ENCODE results near the gene CDKN2AIP.
A peak's percentile ranks its signal among the peaks of the same experiment; 100 is the strongest.

The CDKN2AIP gene

DNA sequence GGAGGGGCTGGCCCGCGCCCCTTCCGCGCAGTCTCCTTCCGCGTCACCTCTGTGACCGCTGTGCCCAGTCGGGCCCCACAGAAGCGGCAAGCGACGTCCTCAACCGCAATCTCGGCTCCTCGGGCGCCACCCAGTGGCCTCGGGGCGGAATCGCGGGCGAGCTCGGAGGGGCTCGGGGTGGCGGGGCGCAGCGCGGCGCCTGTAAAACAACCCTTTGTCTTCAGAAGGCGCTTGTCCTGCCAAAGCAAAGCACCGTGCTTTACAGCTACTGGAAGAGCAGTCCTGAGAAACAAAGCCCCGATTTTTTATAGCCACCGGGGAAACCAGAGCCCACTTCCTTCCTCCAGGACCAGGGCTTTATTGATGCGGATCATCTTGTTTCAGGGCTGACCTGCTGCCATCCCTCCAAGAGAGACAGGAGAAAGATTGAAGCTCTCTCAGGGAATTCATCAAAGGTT is 37.3 kb upstream of the CDKN2AIP start:
- peak; percentile 83 for DNase-seq
- TF ChIP-seq GATA1 (IDR thresholded peaks at IDR 0.05; ENCODE audit: low read depth, low read length): no peak
- peak; percentile 37 for TF ChIP-seq POLR2A (IDR thresholded peaks at IDR 0.05; ENCODE audit: low read length)

GRCh38 chr4:183407635-183408464 is 36.6 kb upstream of the CDKN2AIP start:
- no peak for DNase-seq

GRCh38 chr4:183408796-183409195 is 35.6 kb upstream of the CDKN2AIP start:
- TF ChIP-seq GATA1 (IDR thresholded peaks at IDR 0.05; ENCODE audit: low read depth, low read length) (no peak), POLR2A (IDR thresholded peaks at IDR 0.05; ENCODE audit: low read length) (no peak)
- DNase-seq: no peak

More at GRCh38 chr4:183407635-183408464, 36.6 kb upstream of the CDKN2AIP start:
- TF ChIP-seq POLR2A (IDR thresholded peaks at IDR 0.05; ENCODE audit: low read length) (no peak), GATA1 (IDR thresholded peaks at IDR 0.05; ENCODE audit: low read depth, low read length) (no peak)

GRCh38 chr4:183409483-183409882 is 35.0 kb upstream of the CDKN2AIP start:
- no peak for DNase-seq
- TF ChIP-seq POLR2A (IDR thresholded peaks at IDR 0.05; ENCODE audit: low read length) (no peak), GATA1 (IDR thresholded peaks at IDR 0.05; ENCODE audit: low read depth, low read length) (no peak)

DNA sequence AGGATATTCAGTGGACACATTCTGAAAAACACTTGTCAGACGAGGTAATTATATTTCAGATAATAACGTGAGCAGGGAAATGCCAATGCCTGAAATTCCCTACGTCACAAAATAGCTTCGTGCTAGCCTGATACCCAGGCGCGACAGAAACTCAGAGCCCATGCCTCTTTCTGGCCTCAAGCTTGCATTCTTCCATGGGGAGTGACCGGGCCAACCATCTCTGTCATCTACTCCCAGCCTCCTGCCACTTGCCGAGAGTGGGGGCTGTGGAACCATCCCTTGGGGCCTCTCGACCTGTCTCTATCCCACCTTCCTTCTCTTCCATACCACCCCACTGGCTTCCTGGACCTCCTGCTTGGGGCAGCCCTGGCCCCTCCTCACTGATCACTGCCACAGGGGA is 34.5 kb upstream of the CDKN2AIP start:
- TF ChIP-seq POLR2A (IDR thresholded peaks at IDR 0.05; ENCODE audit: low read length) (no peak), GATA1 (IDR thresholded peaks at IDR 0.05; ENCODE audit: low read depth, low read length) (no peak)
- DNase-seq: no peak

GRCh38 chr4:183411291-183411861 is 33.1 kb upstream of the CDKN2AIP start:
- DNase-seq: no peak

GRCh38 chr4:183412821-183413220 is 31.6 kb upstream of the CDKN2AIP start:
- TF ChIP-seq GATA1 (IDR thresholded peaks at IDR 0.05; ENCODE audit: low read depth, low read length) (no peak), POLR2A (IDR thresholded peaks at IDR 0.05; ENCODE audit: low read length) (no peak)
- no peak for DNase-seq

More at GRCh38 chr4:183411291-183411861, 33.1 kb upstream of the CDKN2AIP start:
- no peak for TF ChIP-seq GATA1 (IDR thresholded peaks at IDR 0.05; ENCODE audit: low read depth, low read length)

GRCh38 chr4:183413234-183414200 is 30.9 kb upstream of the CDKN2AIP start:
- TF ChIP-seq GATA1 (IDR thresholded peaks at IDR 0.05; ENCODE audit: low read depth, low read length): no peak
- DNase-seq: no peak

DNA sequence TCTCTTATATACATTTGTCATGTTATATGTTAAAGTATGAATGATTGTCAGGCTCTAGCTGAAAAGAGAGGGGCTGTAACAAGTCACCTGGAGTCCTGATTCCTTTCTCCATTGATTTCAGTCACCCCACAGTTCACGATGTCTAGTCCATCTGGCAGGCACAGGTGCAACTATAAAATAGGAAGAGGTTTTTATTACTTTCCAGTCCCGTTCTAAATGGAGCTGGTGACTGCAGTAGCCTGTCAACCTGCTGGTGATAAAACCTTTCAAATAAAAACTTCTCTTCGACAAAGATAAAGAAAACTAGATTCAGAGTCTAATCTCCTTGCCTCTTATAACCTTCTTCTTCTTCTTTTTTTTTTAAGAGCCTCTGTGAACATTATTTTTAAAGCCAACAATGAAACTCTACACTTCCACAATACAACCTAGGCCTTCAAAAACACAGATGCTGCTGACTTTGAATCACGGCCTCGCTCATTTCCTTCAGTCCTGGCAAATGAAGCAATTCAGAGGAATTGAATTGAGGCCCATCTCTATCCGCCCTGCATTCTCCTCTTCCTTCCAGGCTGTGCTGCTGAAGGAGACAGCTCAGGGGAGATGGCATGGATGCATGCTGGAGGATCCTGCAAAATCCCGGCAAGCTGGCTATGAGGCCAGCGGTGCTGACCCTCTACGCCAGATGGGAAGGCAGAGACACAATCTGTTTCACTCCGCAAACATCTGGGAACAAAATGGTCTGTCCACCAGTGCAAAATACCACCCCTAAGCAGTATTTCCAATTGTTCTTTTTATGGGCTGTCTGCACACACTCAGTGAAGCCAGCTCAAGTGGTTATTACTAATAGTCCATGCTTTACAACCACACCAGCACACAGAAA is 27.3 kb upstream of the CDKN2AIP start:
- TF ChIP-seq GATA1 (IDR thresholded peaks at IDR 0.05; ENCODE audit: low read depth, low read length) (no peak), POLR2A (IDR thresholded peaks at IDR 0.05; ENCODE audit: low read length) (no peak)
- DNase-seq: no peak

GRCh38 chr4:183422962-183423631 is 21.3 kb upstream of the CDKN2AIP start:
- no peak for TF ChIP-seq POLR2A (IDR thresholded peaks at IDR 0.05; ENCODE audit: low read length)
- TF ChIP-seq GATA1 (IDR thresholded peaks at IDR 0.05; ENCODE audit: low read depth, low read length): no peak
- DNase-seq: no peak

DNA sequence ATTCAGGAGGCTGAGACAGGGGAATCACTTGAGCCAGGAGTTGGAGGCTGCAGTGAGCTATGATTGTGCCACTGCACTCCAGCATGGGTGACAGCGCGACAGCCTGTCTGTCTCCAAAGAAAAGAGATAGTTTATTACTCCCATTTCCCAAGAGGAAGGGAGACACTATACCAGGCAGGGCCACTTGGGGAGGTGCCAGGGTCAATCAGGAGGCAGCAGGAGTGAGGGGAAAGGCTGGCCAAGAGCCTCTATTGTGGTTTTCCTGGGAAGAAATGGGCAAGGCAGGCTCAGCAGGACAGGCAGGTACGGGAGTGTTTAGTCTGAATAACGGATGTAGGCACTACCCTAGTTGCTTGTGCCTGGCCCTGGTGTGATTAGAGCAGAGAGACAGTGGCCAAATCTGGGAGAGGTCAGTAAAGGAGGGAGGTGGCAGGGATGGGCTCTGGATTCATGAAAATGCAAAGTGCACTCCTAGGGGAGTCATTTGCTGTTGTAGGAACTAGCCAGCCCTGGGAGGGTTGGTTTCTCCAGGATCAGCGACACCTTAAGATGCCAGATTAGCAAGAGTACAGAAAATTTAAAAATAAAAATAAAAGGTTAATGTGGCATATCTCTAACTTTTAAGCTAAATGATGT is 20.2 kb upstream of the CDKN2AIP start:
- DNase-seq: no peak
- TF ChIP-seq POLR2A (IDR thresholded peaks at IDR 0.05; ENCODE audit: low read length): no peak
- TF ChIP-seq GATA1 (IDR thresholded peaks at IDR 0.05; ENCODE audit: low read depth, low read length): no peak

GRCh38 chr4:183426507-183426906 is 17.9 kb upstream of the CDKN2AIP start:
- TF ChIP-seq POLR2A (IDR thresholded peaks at IDR 0.05; ENCODE audit: low read length) (no peak), GATA1 (IDR thresholded peaks at IDR 0.05; ENCODE audit: low read depth, low read length) (no peak)
- DNase-seq: no peak
